Liver (tissue), 9 donors: Measurements from ENCODE around the gene APOE. TPM values are rescaled to one million over a fixed set of nuclear protein-coding genes. Genes with fewer than 3 reads are reported as not detected.
A peak's percentile ranks its signal among the peaks of the same experiment; 100 is the strongest.

Experiments used
- DNase-seq: peaks from one replicate; pipeline ENCODE4 v3.0.0-alpha.2; 2017; ENCODE audit warnings: low spot score
- H3K27ac ChIP-seq, 2 donors: one replicate each; pipeline ENCODE4 v1.7.0; 2013; ENCODE audit warnings: inconsistent platforms in 2 of 2, low read length in 2 of 2, control low read depth in 1 of 2, low read depth in 1 of 2, mild to moderate bottlenecking in 1 of 2
- H3K27me3 ChIP-seq, 4 donors: one replicate each; pipeline versions ENCODE4 v1.6.1 to v1.7.0; 2013; ENCODE audit warnings: low read length in 3 of 4, inconsistent platforms in 1 of 4, mild to moderate bottlenecking in 1 of 4, moderate library complexity in 1 of 4; ENCODE audit not compliant: control insufficient read depth in 4 of 4, insufficient read depth in 4 of 4
- H3K36me3 ChIP-seq, 4 donors: one replicate each; pipeline versions ENCODE4 v1.6.1 to v1.7.0; 2013; ENCODE audit warnings: low read length in 3 of 4, mild to moderate bottlenecking in 3 of 4, low read depth in 1 of 4, moderate library complexity in 1 of 4; ENCODE audit not compliant: control insufficient read depth in 4 of 4, insufficient read depth in 3 of 4
- H3K4me1 ChIP-seq, 4 donors: one replicate each; pipeline versions ENCODE4 v1.6.1 to v1.7.0; 2013; ENCODE audit warnings: low read length in 3 of 4, mild to moderate bottlenecking in 3 of 4, moderate library complexity in 1 of 4; ENCODE audit not compliant: control insufficient read depth in 4 of 4, insufficient read depth in 4 of 4
- H3K4me3 ChIP-seq, 3 donors: one replicate each; pipeline versions ENCODE4 v1.6.1 to v1.7.0; 2013; ENCODE audit warnings: low read length in 3 of 3, control low read depth in 1 of 3, low read depth in 1 of 3, mild to moderate bottlenecking in 1 of 3
- H3K9ac ChIP-seq, 2 donors: one replicate each; pipeline ENCODE4 v1.7.0; 2013; ENCODE audit warnings: low read length in 2 of 2, mild to moderate bottlenecking in 2 of 2, moderate library complexity in 2 of 2, control low read depth in 1 of 2, low read depth in 1 of 2
- H3K9me3 ChIP-seq, 4 donors: one replicate each; pipeline versions ENCODE4 v1.6.1 to v1.7.0; 2013; ENCODE audit warnings: low read length in 3 of 4; ENCODE audit not compliant: control insufficient read depth in 4 of 4
- JUND ChIP-seq, 2 donors: IDR thresholded peaks; 2 replicates each; pipeline ENCODE4 v1.6.1; 2016; ENCODE audit warnings: antibody characterized with exemption in 2 of 2
- REST ChIP-seq: IDR thresholded peaks from 2 replicates; pipeline ENCODE4 v1.6.1; 2016; ENCODE audit warnings: antibody characterized with exemption, mild to moderate bottlenecking
- SP1 ChIP-seq: IDR thresholded peaks from 2 replicates; pipeline ENCODE4 v1.6.1; 2018; ENCODE audit warnings: antibody characterized with exemption, mild to moderate bottlenecking
- WGBS: extraction: QIAGEN DNeasy Blood & Tissue Kit; methylation state at CpG from one replicate; pipeline ENCODE4 v1.1.7; 2013; 5-methylcytosine and 5-hydroxymethylcytosine counted together
- polyA plus RNA-seq, 2 donors: library from polyadenylated mRNA; stranded (reverse) in 1 of 2; unstranded in 1 of 2; fragments of 200-250 nt in 1 of 2; fragments of >200 nt in 1 of 2; fragmentation: Nextera tagmentation in 1 of 2; extraction: Ambion mirVana in 1 of 2; gene quantifications; one replicate each; pipeline versions ENCODE4 v1.2.1 to v1.2.3, GENCODE V29; 2013 to 2015
- total RNA-seq, 2 donors: library from RNA; depleted of rRNA; stranded (reverse); fragments of >200 nt; gene quantifications; one replicate each; pipeline ENCODE4 v1.2.3, GENCODE V29; 2014
- TF ChIP-seq, protein P1 (sequence below): fragments of 150-350 bp; IDR thresholded peaks from 2 replicates; pipeline ENCODE4 v1.5.1; 2017; ENCODE audit warnings: improper control_type of control experiment, low read depth, low read length; ENCODE audit not compliant: missing input control
- donor health status: healthy.
- donor health status: healthy.
- donor health status: healthy.
- donor health status: healthy.
- donor health status: healthy.

Gene APOE
- total and polyA plus RNA-seq, 4 donors, result 1,884 to 5,263 (median 3,713) TPM

- no peak for TF ChIP-seq REST
- TF ChIP-seq, protein P1, sequence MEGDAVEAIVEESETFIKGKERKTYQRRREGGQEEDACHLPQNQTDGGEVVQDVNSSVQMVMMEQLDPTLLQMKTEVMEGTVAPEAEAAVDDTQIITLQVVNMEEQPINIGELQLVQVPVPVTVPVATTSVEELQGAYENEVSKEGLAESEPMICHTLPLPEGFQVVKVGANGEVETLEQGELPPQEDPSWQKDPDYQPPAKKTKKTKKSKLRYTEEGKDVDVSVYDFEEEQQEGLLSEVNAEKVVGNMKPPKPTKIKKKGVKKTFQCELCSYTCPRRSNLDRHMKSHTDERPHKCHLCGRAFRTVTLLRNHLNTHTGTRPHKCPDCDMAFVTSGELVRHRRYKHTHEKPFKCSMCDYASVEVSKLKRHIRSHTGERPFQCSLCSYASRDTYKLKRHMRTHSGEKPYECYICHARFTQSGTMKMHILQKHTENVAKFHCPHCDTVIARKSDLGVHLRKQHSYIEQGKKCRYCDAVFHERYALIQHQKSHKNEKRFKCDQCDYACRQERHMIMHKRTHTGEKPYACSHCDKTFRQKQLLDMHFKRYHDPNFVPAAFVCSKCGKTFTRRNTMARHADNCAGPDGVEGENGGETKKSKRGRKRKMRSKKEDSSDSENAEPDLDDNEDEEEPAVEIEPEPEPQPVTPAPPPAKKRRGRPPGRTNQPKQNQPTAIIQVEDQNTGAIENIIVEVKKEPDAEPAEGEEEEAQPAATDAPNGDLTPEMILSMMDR, result no peak
These were observed 42.6 kb downstream of the APOE start (continued) for GRCh38 chr19:44948237-44948636.

- no peaks in the 10 kb centered on the region for H3K36me3 ChIP-seq
- no peak for DNase-seq
- H3K27me3 ChIP-seq, result no peaks in the 10 kb centered on the region
- H3K4me1 ChIP-seq, result peaks cover 0 to 63% (median 42%) of the 10 kb centered on the region in 4 donors
- H3K9me3 ChIP-seq, result no peaks in the 10 kb centered on the region
- H3K27ac ChIP-seq, result peak overlapping the region; percentile 40 to 55
- no peak overlapping the region for H3K9ac ChIP-seq
- 63% methylated on average over 5 of the region's 5 CpGs for WGBS
- TF ChIP-seq JUND (IDR thresholded peaks at IDR 0.05), result peak in 1 of 2 donors; percentile 43
- TF ChIP-seq REST, result no peak
- no peak overlapping the region for H3K4me3 ChIP-seq
These were observed 43.3 kb downstream of the APOE start for GRCh38 chr19:44948763-44949374.

DNA sequence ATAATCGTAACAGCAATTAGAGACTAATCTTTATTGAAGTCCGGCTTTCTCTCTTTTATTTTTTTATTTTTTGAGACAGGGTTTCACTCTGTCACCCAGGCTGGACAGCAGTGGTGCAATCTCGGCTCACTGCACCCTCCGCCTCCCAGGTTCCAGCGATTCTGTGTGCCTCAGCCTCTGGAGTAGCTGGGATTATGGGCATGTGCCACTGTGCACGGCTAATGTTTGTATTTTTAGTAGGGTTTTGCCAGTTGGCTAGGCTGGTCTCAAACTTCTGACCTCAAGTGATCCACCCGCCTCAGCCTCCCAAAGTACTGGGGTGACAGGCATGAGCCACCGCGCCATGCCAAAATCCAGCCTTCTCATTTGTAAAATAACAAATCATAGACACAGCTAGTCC lies 44.0 kb downstream of the APOE start:
- 43% methylated on average over 9 of the region's 9 CpGs for WGBS
- H3K27ac ChIP-seq, result peak overlapping the region; percentile 40 to 55
- H3K9me3 ChIP-seq, result no peaks in the 10 kb centered on the region
- peak; percentile 43 for TF ChIP-seq REST
- no peak for TF ChIP-seq SP1
- peaks cover 0 to 63% (median 48%) of the 10 kb centered on the region in 4 donors for H3K4me1 ChIP-seq
- no peaks in the 10 kb centered on the region for H3K36me3 ChIP-seq
- DNase-seq, result no peak
- H3K4me3 ChIP-seq, result no peak overlapping the region
- H3K9ac ChIP-seq, result no peak overlapping the region
- no peaks in the 10 kb centered on the region for H3K27me3 ChIP-seq
